T-helper 9 cell (primary cell): ENCODE measurements around the gene NCOA4.
"Not testable (repeated sequence)": the region's sequence is repeated elsewhere in the genome, so short reads cannot be mapped to it uniquely, and the experiment has no call there.

Experiments used
- DNase-seq: peaks from one replicate; pipeline ENCODE4 v3.0.0-alpha.2; 2020

The NCOA4 gene

DNA sequence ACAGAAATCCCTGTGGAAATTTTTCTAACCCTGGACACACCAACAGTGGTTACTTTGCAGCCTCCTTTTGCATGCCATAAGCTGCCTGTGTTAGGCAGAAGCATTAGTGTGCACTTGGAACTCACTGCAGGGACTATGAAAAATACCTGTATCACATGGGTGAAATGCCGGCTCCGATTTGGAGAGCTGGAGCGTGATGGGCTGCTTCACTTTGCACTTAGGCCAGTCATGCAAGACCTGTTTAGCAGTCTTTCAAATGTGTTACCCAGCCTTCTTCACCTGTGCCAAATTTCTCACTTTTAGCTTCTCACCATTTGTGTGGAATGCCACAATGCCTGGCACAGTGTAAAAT lies 11.3 kb downstream of the NCOA4 start:
- DNase-seq = no peak

DNA sequence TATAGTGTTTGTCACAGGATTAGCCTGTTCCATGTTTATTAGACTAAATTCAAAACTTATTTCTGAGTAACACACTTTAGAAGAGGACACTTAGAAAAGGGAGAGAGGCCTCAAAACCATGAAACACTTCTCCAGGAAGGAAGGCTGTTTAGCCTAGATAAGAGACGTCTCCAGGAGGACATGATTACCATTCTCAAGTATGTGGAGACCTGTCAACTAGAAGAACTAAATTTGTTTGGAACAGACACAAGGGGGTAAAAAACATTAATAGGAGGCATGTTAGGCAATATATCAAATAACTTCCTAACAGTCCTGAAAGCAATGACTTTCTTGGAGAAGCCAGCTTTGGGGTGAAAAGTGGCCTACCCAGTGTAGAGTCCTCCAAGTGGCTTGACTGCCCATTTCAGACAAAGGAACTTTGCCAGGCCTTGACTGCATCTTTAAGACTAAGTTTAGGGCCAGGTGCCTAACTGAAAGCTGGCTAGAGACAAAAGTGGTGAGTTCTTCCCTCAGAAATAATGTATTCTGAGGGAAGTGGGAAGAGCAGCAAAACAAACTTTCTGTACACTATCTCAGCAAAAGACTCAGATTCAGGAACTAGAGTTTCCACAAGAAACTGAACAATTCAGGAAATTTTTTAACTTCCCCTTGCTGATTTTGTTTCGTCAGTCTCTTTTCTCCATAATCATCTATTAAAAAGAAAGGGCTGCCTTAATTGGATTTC lies 11.8 kb downstream of the NCOA4 start:
- no peak for DNase-seq

DNA sequence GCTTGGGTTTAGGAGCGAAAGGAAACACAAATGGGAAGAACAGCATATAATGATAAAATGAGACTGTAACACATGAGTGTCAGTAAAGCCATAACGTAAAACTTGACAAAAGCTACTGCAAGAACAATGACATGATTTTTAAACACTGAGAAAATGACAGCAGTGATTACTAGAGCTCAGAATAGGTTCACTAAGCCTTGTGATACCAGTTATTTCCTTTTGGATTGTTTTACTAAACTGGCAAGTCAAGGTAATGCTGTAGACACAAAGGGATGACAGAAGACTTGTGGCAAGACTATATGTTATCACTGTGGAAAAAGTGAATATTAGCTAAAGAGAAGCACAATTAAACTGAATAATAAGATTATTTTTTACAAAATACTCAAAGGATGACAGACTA lies 12.7 kb downstream of the NCOA4 start:
- no peak for DNase-seq

DNA sequence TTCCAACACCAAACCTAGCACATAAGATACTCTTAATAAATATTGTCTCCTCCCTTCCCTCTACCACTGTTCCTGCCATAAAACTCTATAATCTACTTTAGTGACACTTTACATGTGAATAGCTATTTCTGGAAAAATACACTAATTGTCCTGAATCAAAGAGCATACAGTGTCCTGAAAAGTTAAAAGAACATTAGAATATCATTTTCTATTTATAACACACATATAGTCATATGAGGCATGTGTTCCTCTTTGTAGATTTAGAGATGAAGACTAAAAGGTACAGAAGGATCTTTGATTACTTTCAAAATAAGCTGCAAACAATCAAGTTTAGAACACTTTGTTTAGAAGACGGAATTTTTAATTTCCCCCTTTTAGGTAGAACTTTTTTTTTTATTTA lies 13.6 kb downstream of the NCOA4 start:
- no peak for DNase-seq

DNA sequence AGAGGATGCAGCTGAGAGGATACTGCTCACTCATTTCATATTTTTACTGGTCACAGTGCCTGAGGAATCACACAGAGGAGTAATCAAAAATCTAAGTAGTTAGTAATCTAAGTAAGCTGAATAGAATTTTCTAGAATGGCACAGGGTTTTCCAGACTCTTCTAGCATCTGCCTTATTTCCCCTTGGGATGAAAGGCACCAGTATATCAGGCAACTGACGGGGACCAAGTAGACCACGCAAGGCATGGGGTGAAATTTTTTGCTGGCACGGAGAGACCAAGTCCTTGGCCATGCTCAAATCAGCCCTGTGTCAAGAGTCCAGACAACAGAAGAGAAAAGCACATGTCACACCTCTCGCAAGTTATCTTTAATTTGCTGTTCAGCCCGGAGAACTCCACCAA lies 14.2 kb downstream of the NCOA4 start:
- no peak for DNase-seq

DNA sequence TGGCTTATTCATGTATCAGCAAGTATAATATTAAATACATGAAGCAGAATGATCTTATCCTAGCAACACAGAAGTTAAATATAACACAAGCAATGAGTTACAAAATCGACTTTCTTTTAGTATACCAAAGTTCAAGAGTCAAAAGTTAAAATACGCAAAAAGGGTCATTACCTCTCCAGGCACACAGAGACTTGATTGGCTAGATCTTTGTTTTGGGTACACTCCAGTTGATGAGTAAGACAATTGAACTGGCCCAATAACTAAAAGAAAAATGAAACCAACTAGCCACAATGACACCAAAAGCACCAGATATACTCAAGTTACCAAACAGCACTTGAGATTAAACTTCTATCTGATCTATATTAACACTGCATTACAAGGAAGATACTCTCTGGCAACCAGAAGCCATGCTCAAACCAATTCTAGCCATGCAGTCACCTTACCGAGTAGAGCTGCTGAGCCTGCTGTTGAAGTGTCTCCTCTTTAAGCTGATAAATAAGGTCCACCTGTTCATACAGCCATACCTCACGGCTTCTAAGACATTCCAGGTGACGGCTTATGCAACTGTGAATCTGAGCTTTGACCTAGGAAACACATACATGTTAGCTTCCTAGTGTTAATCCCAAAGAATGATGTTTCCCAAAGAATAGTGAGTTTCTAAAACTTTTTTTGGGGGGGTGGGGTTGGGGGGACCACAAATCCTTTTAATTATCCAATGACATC lies 15.6 kb downstream of the NCOA4 start:
- DNase-seq = no peak

DNA sequence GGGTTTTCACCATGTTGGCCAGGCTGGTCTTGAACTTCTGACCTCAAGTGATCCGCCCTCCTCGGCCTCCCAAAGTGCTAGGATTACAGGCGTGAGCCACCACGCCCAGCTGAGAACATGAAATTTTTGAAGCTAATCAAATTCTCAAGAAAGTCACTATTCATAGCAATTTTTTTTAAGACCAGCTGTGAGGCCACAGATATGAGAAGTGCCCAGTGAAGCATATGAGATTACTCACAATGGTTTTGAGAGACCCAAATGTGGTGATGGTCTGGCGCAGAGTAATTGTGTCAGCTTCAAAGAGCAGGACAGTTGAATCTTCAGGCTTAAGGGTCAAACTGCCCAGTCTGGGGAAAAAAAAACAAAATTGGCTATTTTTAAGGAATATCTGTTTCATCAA lies 16.2 kb downstream of the NCOA4 start:
- no peak for DNase-seq

DNA sequence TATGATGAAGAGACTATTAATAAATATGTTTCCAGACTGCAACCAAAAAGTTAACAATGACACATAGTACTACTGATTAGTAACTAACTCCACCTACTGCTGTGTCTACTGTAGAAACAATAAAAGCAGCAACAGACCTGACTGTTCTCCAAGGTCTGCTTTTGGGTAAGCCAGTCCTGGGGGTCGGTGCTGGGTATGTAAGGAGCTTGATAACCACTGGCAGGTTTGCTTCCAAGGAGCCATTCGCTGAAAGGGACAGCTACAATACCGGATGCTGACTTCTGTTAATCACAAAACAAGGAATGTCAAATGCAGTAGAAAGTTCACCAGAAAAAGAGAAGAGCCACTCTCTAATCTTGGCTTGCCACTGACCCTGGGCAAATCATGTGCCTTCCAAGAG lies 17.7 kb downstream of the NCOA4 start:
- no peak for DNase-seq

DNA sequence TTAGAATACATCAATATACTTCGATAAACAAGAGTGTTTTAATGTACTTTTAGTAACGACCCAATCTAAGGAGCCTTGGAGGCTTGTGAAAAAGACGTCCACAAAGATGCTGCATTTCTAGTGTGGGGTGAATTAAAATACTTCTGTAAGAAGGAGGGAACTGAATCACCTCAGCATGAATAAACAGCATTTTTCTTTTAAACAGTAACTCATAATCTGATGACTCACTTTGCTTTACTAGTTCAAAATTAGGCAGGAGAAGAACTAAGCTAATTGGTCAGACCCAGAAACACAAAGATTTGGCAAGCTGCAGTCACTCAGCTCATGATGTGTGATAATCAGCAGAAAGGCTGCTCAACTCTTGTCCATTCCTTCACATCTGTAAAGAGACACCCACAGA lies 24.2 kb downstream of the NCOA4 start:
- no peak for DNase-seq

DNA sequence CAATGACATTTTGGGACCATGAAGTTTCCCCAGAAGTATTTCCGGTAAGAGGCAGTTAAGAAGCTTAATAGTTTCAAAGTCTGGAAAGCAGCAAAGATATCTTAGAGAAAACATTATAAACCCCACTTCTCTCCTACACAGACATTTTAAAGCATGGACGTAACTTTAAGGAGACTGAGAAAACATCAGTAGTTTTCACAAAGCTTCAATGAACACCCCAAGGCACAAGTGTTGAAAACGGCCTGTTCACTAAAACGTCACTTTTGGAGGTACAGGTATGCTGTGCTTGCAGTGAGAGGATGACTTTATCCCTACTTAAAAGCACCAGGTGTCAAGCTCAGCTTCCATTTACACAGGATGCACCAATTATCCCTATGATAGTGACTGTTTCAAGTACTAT lies 25.0 kb downstream of the NCOA4 start:
- DNase-seq = no peak

DNA sequence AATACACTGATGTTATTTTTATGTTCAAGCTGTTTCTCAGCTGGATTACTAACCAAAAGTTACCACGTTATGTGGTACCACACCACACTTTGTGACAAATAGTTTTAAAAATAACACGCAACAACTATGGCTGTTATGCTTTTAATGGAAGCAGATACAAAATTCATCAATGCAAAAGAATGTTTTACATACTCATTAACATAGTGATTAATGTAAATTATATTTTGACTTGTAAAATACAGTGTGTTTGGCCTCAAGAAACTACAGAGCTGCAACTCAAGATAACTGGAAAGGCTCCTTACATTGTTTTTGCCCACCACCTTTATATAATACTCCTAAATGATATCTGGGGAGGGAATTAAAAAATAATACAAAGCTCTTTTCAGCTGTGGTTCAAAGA lies 25.5 kb downstream of the NCOA4 start:
- no peak for DNase-seq

DNA sequence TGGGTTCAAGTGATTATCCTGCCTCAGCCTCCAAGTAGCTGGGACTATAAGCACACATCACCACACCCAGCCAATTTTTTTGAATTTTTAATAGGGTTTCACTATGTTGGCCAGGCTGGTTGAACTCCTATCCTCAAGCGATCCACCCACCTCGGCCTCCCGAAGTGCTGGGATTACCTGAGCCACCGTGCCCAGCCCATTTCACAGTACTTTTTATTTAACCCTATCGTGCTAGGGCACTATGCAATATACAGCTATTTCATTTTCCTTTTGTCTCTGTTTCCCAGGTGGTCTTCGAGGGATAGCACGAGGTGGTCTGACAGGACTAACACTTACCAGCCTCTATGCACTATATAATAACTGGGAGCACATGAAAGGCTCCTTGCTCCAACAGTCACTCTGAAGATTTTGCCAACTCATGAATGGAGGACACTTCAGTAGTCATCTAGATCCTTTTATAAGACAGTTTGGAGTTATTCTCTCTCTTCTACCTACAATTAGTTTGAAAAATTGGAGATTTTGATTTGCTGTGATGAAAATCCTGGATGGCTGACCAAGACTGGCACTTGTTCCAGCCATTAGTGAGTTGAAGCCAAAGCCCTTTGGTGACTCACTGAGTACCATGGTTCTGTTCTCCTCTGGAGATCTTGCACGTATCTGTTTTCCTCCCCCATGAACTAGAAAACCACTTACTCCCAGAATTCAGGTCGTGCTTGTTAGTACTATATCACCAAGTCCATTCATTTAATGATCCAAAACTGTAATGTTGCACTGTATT lies 27.3 kb downstream of the NCOA4 start:
- no peak for DNase-seq

DNA sequence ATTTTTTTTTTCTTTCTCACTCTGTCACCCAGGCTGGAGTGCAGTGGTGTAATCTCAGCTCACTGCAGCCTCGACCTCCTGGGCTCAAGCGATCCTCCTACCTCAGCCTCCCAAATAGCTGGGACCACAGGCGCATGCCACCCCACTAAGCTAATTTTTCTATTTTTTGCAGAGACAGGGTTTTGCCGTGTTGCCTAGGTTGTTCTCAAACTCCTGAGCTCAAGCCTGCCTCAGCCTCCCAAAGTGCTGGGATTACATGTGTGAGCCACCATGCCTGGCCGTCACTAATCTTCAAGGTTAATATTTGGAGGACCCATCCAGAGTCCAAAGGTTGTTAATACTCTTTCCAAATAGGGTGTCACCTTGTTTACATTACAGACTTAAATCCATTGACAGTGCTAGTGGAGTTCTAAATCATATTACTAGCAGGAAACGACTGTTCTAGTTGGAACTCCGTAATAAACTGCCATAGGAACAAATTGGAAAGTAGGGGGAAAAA lies 28.2 kb downstream of the NCOA4 start:
- not testable (repeated sequence) for DNase-seq

DNA sequence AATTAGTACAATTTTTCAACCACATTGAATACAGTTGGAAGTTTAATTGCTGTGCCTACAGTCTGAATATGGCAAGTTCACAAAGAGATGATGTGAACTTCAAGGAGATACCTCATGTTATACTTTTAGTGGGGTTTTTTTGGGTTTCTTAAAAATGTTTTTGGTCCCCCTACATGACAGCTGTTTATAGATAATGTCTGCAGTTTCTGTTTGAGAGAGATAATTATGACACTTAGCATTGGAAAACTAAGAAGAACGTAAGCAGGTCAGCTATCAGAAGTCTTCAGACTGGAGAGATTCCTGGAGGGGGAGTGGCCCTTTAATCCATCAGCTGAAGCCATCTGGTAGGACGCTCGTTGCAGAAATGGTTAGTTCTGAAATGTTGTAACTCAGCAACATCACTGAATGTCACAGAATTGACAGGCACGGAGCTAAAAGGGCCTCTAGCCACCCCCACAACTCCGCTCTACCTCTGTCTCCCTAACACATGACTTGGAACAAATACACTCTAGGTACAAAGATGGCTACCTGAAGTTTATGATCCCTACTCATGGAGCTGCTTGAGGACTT lies 29.2 kb downstream of the NCOA4 start:
- no peak for DNase-seq

DNA sequence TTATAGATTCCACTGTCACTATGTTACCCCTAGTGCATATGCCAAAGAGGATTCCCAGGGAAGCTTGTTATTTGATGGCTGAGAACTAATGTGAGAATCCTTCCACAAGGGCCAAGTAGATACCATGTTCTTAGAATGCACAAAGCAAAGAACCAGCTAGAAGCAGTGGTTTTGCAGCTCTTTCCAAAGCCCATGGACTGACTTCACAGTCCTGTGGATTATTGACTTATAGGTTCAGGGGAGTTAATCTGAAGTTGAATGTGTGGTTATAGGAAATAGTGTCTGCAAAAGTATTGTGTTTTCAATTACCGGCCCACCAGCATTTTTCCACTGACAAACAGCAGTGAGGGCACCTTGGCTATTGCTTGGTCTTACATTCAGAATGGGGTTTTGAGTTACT lies 29.9 kb downstream of the NCOA4 start:
- no peak for DNase-seq

DNA sequence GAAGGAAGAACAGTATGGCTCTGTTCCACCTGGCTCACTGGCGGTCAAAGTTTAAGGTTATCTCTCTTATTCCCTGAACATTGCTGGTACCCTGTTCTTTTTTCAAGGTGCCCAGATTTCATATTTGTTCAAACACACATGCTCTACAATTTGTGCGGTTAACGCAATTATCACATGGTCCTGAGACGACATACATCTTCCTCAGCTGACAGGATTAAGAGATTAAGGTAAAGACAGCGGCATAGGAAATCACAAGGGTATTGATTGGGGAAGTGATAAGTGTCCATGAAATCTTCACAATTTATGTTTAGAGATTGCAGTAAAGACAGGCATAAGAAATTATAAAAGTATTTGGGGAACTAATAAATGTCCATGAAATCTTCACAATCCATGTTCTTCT lies 30.5 kb downstream of the NCOA4 start:
- DNase-seq = not testable (repeated sequence)

DNA sequence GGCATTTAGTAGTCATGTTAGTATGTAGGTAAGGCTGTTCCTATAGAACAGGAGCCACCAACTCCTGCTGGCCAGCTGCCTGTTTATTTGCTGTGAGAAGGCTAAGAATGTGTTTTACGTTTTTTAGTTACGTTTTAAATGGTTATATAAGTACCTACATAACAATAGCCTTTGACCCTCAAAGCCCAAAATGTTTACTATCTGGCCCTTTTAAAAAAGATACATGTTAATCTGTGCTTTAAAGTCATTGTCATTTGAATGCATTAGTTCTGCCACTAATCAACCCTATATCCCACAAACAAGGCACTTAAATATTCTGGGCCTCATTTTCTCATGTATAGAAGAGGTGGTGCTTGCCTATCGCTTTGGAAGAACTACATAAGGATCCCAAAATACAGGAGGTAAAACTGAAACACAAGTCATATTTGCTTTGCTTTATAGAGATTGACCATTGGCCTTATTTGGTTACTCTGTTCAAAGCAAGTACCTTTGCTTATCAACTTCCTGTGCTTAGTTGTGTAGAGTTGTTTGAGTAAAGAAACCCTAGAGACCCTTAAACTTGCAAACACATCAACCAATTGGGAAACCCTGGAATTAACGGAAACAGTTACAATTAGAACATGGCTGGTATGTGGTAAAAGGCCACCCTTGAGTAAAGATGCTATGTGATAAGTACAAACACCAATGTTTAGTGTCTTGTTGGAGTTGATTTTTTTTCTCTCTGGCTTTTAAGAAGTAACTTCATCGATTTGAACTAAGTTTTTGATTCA lies 32.2 kb downstream of the NCOA4 start:
- DNase-seq = no peak

DNA sequence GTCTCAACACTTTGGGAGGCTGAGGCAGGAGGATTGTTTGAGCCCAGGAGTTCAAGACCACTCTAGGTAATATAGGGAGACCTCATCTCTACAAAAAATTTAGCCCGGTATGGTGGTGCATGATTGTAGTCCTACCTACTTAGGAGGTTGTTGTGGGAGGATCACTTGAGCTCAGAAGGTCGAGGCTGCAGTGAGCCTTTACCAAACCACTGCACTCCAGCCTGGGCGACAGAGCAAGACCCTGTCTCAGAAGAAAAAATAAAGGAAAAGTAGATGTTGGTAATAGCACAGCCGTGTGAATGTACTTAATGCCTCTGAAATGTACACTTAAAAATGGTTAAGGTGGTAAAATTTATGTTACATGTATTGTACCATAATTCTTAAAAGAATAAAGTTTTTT lies 32.9 kb downstream of the NCOA4 start:
- DNase-seq = no peak

DNA sequence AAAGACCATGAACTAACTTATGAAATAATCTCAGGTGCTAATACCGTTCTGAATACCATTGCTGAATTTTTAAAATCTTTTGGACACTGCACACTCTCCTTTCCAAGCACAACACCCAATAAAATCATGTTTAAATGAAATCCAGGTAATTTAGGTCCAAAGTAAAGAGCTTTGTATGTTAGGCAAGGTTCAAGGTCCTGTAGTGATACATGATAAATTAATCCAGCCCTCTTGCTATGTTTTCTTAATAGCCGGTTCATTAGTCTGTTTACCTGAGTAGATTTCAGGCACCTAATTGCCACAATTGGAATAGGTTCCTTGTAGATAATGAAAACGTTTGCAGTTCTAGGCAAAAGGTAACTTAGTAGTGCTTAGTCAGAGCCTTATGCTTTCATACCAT lies 44.8 kb downstream of the NCOA4 start:
- not testable (repeated sequence) for DNase-seq

DNA sequence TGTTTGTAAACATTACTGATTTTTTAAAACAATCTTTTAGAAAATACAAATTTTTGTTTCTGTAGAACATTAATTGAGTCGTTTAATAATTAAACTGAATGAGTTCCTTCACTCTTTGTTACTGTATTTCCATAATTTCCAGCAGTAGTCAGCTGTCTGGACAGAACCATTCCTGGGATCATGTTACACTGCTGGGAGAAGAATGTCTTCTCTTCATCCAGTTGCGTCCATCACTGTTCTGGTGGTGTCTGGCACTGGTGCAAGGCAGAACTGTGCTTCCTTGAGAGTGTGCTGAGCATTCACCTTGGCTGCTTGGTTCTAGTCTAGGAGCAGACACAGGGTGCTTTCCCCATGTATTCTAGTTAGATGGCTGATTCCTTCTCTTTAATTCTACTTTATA lies 46.0 kb downstream of the NCOA4 start:
- not testable (repeated sequence) for DNase-seq

DNA sequence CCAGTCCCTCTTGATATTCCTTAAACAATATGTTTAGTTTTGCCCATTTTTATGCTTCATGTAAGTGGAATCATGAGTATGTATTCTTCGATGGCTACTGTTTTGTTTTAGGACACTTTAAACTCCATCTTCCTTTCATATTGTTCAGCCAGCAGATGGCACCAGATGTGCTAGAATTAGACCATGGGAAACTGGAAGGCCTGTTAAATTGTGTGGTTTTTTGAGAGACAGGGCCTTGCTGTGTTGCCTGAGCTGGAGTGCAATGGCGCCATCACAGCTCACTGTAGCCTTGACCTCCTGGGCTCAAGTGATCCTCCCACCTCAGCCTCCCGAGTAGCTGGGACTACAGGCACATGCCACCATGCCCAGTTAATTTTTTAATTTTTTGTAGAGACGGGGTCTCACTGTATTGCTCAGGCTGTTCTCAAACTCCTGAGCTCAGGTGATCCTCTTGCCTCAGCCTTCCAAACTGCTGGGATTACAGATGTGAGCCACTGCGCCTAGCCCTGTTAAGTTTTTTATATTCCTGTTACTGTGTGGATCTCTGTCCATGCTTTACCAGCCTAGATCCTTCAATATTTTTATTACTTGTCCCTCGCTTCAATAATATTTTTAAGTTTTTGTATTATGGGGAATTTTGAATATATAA lies 46.8 kb downstream of the NCOA4 start:
- peak; percentile 6 for DNase-seq

DNA sequence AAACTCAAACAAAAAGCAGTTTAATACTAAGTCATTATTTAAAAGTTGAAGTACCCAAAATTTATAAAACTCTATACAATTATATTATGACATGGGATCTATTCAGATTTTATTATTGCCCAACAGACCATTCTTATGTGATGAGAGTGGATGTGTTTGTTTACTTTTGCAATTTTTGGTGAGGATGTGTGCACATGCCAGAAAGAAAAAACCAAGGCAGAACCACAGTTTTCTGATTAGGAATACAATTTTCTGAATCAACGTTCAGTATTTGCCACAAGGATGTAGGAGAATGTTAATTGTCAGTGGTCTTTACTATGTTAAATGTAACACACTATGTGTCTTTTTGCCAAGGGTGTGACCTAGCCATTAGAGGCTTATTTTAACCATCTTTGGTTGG lies 49.1 kb downstream of the NCOA4 start:
- not testable (repeated sequence) for DNase-seq
